ENCODE data around the gene SLC9B1.
"Not testable (repeated sequence)": the region's sequence is repeated elsewhere in the genome, so short reads cannot be mapped to it uniquely, and the experiment has no call there.

The SLC9B1 gene

DNA sequence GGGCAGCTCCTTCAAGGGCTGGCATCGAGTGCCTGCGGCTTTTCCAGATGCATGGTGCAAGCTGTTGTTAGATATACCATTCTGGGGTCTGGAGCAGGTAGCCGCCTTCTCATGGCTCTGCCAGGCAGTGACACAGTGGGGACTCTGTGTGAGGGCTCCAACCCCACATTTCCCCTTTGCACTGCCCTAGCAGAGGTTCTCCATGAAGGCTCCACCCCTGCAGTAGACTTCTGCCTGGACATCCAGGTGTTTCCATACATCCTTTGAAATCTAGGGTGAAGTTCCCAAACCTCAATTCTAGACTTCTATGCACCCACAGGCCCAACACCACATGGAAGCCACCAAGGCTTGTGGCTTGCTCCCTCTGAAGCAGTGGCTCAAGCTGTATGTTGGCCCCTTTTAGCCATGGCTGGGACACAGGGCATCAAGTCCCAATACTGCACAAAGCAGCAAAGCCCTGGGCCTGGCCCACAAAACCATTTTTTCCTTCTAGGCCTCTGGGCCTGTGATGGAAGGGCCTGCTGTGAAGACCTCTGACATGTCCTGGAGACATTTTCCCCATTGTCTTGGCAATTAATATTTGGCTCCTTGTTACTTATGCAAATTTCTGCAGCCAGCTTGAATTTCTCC lies 141.9 kb downstream of the SLC9B1 start:
- DNase-seq: not testable (repeated sequence)

DNA sequence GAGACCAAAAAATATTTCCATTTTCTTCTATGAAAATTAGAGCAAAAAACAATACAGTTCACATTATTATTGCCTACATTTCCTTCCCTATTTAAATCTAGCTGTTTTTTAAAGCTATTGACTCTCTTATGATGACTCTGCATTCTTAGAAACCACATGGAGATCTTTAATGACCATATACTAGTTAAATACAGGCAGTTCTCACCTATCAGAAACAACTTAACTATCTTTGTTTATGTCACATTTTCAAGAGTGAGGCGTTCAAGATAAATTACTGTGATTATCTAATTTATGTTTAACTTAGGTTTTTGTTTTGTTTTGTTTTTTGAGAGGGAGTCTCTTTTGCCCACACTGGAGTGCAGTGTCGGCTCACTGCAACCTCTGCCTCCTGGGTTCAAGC lies 147.7 kb downstream of the SLC9B1 start:
- DNase-seq: no peak

DNA sequence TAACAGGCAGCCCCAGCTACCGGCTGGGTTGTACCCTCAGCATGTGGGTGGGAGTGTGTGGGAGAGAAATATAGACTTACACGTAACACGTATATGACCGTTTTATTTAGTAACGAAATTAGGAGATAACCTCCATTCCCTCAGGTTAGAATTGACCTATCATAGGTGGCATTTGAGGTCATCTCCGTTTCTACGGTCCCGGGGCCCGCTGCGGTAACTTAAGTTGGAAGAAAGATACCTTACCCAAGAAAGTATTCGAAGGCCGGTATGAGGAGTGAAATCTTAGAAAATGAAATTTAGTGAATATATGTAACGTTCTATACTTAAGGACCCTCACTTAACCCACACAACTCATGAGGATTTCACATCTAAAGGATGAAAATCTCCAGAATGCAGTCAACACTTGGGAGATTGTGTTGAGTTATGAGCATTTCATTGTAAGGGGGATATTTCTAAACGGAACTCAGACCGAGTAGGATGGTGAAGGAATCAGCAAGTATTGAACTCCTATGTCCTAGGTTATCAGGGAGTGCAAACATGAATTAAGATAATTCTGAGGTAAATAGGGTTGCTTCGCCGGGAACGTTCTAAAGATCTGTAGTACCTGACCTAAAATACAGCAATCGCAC lies 149.8 kb downstream of the SLC9B1 start:
- peak; percentile 68 for DNase-seq

DNA sequence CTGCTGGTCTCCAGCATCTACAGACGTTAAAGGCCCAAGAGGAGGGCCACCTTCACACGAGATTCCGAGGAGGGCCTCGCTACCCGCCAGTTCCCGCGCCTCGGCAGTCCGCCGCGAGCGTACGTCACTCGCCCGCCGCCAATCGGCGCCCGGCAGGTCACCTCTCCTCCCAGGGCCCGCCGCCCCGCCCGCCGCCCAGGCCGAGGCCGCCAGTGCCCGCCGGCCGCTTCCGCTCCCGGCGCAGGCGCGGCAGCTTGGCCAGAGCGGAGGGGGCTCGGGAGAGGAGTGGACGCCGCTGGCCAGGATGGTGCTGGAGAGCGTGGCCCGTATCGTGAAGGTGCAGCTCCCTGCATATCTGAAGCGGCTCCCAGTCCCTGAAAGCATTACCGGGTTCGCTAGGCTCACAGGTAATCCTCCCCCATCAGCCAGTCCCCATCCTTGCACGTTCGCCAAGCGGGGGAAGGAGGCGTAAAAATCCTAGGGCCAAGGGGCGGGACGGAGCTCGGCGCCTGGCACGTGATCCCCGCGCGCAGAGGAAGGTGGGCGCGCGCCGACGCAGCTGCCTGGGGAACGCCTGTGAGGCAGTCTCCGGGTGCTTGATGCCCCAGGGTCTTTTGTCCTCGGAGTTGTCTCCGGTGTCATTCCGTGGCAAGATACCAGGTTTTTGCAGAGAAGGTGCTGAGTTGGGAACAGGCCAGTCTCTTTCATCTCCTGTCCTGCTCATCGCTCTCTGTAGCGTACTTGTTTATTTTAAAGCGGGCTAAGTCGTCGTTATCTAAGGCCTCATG lies 150.5 kb downstream of the SLC9B1 start, which contains the start of gene CISD2:
Gene CISD2, plus strand, starts transcription at position 212 of the 788 bp plus-strand sequence. Its CDS starts 93 bp downstream, at position 305.
- DNase-seq: peak; percentile 91

DNA sequence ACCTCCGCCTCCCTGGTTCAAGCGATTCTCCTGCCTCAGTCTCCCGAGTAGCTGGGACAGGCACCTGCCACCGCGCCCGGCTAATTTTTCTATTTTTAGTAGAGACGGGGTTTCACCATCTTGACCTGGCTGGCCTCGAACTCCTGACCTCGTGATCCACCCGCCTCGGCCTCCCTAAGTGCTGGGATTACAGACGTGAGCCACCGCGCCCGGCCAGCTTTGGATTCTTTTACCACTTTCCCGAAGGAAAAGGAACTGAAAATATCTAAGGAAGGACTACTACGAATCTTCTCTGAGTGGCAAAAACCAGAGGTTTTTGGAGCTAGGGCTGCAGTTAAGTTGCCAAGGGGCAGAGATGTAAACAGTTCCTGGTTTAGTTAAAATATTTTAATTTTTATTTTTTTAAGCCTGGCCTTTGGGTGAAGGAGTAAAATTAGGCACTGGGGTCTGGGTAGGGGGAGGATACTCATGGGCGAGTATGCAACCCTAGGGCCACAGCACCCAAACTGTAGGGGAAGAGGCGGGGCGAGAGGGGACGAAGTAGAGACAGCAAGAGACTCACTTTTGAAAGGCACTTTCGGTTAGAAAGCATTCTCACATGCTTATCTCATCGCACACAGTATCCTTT lies 151.2 kb downstream of the SLC9B1 start:
- peak; percentile 19 for DNase-seq

DNA sequence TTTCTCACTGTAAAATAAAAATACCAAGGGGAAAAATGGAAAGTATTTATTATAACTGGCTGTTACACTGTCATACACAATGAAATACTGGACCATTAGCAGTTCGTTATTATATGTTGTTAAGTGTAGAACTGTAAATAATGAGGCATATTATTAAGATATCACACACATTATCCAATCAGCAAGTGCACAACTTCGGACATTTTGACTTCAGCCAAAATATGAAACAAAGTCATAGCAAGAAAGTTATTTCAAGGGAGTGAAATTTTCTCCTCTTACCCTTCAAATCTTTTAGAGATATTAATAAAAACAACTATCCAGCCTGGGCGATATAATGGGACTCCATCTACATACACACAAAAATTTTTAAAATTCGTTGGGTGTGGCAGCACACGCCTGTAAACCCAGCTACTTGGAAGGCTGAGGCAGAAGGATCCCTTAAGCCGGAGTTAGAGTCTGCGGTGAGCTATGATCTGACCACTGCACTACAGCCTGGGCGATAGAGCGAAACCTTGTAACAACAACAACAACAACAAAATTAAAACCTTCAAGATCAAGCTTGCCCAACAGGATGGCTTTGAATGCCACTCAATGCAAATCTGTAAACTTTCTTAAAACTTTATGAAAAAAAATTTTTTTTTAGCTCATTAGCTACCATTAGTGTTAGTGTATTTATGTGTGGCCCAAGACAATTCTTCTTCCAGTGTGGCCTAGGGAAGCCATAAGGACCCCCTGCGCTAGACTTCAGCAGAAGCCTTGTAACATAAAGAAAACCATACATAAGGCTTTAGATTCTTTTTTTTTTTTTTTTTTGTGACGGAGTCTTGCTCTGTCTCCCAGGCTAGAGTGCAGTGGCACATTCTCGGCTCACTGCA lies 152.0 kb downstream of the SLC9B1 start:
- DNase-seq: no peak

DNA sequence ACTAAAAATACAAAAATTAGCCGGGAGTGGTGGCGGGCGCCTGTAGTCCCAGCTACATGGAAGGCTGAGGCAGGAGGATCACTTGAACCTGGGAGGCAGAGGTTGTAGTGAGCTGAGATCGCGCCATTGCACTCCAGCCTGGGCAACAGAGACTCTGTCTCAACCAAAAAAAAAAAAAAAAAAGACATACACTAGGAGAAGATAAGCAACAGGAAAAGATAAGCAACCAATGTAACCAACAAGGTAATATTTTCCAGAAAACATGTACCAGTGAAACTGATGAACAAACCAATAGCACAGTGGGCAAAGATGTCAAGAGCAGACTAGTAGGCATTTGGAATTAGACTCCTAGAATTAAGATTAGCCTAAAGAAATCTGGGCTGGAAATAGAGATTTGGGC lies 154.2 kb downstream of the SLC9B1 start:
- not testable (repeated sequence) for DNase-seq

DNA sequence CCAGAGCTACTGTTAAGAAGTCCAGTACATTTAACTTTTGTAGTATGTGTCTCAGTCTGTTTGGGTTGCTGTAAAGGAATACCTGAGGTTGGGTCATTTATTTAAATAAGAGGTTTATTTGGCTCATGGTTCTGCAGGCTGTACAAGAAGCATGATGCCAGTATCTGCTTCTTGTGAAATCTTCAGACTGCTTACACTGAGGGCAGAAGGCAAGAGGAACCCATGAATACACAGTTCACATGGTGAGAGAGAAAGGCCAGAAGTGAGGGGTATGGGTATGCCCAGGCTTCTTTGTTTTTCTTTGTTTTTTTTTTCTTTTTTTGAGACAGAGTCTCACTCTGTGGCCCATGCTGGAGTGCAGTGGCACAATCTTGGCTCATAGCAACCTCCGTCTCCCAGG lies 156.8 kb downstream of the SLC9B1 start:
- DNase-seq: no peak

DNA sequence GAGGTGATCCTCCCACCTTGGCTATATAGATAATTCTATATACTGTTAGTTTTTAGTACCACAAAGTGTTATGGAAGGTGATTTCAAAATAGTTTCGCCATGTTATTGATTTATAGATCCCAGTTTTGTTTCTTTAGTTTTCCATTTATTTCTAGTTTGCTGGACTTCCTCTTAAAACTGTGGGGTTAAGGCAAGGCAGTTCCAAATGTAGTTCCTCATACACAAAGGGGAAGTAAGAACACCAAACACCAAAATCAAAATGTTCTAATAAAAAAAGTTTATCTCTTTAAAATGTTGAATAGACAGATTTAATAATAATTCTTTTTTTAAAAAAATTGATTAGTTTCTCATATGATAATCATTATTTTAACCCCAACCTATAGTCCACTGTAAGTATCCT lies 157.5 kb downstream of the SLC9B1 start:
- DNase-seq: no peak

DNA sequence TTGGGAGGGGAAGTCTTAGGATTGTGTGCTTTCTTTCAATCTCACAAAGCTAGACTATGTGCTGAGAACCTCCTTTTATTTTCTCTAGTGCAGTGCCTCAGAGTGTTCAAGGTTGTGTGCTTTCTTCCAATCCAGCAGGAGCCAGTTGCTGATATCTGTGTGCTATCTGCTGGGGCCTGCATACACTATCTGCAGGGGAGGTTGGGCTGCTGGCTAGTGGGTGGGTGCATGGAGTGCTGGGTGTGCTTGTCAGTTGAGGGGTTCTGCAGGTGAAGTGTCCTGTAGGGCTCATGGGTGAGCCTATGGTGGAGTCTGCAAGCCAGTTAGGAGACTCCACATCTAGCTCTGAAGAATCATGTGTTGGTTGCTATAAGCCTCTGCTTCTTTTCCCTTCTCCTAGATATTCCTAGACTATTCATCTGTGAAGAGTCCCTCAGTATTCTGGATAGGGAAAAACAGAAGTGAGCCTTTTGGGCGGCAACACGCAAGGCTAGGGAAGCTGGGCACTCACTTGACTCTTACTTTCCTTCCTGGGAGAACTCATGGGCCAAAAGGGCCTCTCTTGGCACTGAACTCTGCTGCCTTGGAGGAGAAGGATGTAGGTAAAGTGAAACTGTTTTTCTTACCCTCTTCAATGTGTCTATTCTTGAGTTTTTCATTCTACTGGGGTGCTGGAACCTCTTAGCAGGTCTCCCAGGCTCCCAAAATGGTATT lies 158.7 kb downstream of the SLC9B1 start:
- no peak for DNase-seq

DNA sequence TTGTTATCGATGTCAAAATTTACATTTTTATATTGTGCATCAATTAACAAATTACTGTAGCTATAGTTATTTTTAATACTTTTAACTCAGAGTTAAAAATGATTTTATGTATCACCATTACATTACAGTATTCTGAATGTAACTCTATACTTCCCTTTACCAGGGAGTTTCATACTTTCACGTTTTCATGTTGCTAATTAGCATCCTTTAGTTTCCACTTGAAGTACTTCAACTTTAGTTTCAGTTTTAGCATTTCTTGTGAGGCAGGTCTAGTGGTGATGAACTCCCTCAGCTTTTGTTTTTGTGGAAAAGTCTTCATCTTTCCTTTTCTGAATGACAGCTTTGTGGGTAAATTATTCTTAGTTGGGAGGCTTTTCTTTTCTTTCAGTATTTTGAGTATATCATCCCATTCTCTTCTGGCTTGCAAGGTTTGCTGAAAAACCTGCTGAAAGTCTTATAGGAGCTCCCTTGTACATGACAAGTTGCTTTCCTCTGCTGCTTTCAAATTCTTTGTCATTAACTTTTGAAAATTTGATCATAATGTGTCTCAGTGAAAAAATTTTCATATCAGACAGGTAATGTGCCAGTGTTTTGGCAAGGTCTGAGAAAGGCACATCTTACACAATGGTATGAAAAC lies 160.6 kb downstream of the SLC9B1 start:
- DNase-seq: no peak

All from activated naive CD4-positive, alpha-beta T cell treated with anti-CD3 and anti-CD28 coated beads, Interleukin-2, amount 50 U/mL, for 16 hours (primary cell).